ENCODE data around the gene ZNF407. TPM values are rescaled to one million over a fixed set of nuclear protein-coding genes. Genes with fewer than 3 reads are reported as not detected.

ZNF407 gene
- total and polyA plus RNA-seq, 2 of the 13 experiments (the other 11 are each of a cell fraction or from before 2014, with no cell fraction given): 2.3 to 8.7 TPM

- 0 out of 2 replicates have a peak, but pooled peaks have one; percentile 24 for TF ChIP-seq KDM5A (IDR thresholded peaks at IDR 0.05; ENCODE audit: borderline replicate concordance, low read length)
- no peak for TF ChIP-seq DMAP1 (CRISPR knock-in tag; IDR thresholded peaks at IDR 0.05)
- no peak for TF ChIP-seq SOX13 (IDR thresholded peaks at IDR 0.05)
- TF ChIP-seq SOX13 (CRISPR knock-in tag; conservative IDR thresholded peaks at IDR 0.05 in 1 of 2, IDR thresholded peaks at IDR 0.05 in 1 of 2): peak in 1 of 2 experiments; percentile 67; a peak in 1 of 4 replicates
- TF ChIP-seq ETV6 (CRISPR knock-in tag; conservative IDR thresholded peaks at IDR 0.05): no peak
- no peak for TF ChIP-seq ZNF274 (CRISPR knock-in tag; IDR thresholded peaks at IDR 0.05)
- TF ChIP-seq JARID2 (CRISPR knock-in tag; IDR thresholded peaks at IDR 0.05; ENCODE audit: insufficient replicate concordance): no peak
- TF ChIP-seq NFYC (CRISPR knock-in tag; IDR thresholded peaks at IDR 0.05): no peak
- TF ChIP-seq HDAC2 (CRISPR knock-in tag; IDR thresholded peaks at IDR 0.05): peak; percentile 8; the same call in 1 of the 2 replicates
- no peak; the same call in 1 of the 2 replicates for TF ChIP-seq ARNTL (CRISPR knock-in tag; IDR thresholded peaks at IDR 0.05)
- no peak for TF ChIP-seq ZNF775 (CRISPR knock-in tag; IDR thresholded peaks at IDR 0.05; ENCODE audit: borderline replicate concordance)
- TF ChIP-seq HIVEP1 (CRISPR knock-in tag; IDR thresholded peaks at IDR 0.05): no peak
- no peak; the same call in 1 of the 2 replicates for TF ChIP-seq ZFP1 (CRISPR knock-in tag; IDR thresholded peaks at IDR 0.05)
- TF ChIP-seq RNF2 (conservative IDR thresholded peaks at IDR 0.05; ENCODE audit: low read depth): no peak
- no peak for TF ChIP-seq ZNF33A (CRISPR knock-in tag; IDR thresholded peaks at IDR 0.05; ENCODE audit: borderline replicate concordance)
- TF ChIP-seq ZBTB10 (CRISPR knock-in tag; IDR thresholded peaks at IDR 0.05; ENCODE audit: borderline replicate concordance): no peak
- TF ChIP-seq GLMP (CRISPR knock-in tag; IDR thresholded peaks at IDR 0.05; ENCODE audit: borderline replicate concordance): no peak
- TF ChIP-seq MXD4 (CRISPR knock-in tag; IDR thresholded peaks at IDR 0.05): no peak
- no peak for TF ChIP-seq HOXA7 (CRISPR knock-in tag; IDR thresholded peaks at IDR 0.05)
- no peak for TF ChIP-seq MEIS2 (CRISPR knock-in tag; IDR thresholded peaks at IDR 0.05)
- TF ChIP-seq ZNF839 (CRISPR knock-in tag; IDR thresholded peaks at IDR 0.05; ENCODE audit: borderline replicate concordance): no peak
- peak; percentile 91 for TF ChIP-seq HNF4A (CRISPR knock-in tag; IDR thresholded peaks at IDR 0.05)
- no peak for TF ChIP-seq ZNF335 (CRISPR knock-in tag; IDR thresholded peaks at IDR 0.05)
- no peak for TF ChIP-seq NR2F6 (IDR thresholded peaks at IDR 0.05)
- TF ChIP-seq NR2F6 (CRISPR knock-in tag; IDR thresholded peaks at IDR 0.05): 0 out of 2 replicates have a peak, but pooled peaks have one; percentile 15
- no peak for TF ChIP-seq ZNF350 (CRISPR knock-in tag; IDR thresholded peaks at IDR 0.05; ENCODE audit: borderline replicate concordance, low read depth)
- no peak for TF ChIP-seq CREM (IDR thresholded peaks at IDR 0.05)
- TF ChIP-seq CREM (CRISPR knock-in tag; IDR thresholded peaks at IDR 0.05): no peak
- TF ChIP-seq RFX1 (IDR thresholded peaks at IDR 0.05): no peak
- TF ChIP-seq ZNF30 (CRISPR knock-in tag; IDR thresholded peaks at IDR 0.05): no peak
- no peak for TF ChIP-seq TEAD3 (CRISPR knock-in tag; optimal IDR thresholded peaks at IDR 0.05; ENCODE audit: borderline replicate concordance)
- no peak for TF ChIP-seq MBD4 (IDR thresholded peaks at IDR 0.05; ENCODE audit: borderline replicate concordance, low read length)
These were observed 135.9 kb downstream of the ZNF407 start (continued) for GRCh38 chr18:74733598-74733997.
